Choroid plexus epithelial cell (primary cell): ENCODE data around the gene TBC1D2.
"Not testable (repeated sequence)": the region's sequence is repeated elsewhere in the genome, so short reads cannot be mapped to it uniquely, and the experiment has no call there.

Experiments
- DNase-seq: peaks from one replicate; pipeline ENCODE4 v3.0.0-alpha.2; 2010; ENCODE audit warnings: low read depth
- H3K4me3 ChIP-seq: 2 replicates; pipeline ENCODE4 v1.5.1; 2011; ENCODE audit warnings: low read depth, mild to moderate bottlenecking, control low read depth, low read length, moderate library complexity
- CTCF ChIP-seq: conservative IDR thresholded peaks from 2 replicates; pipeline ENCODE4 v1.5.1; 2011; ENCODE audit warnings: low read depth, mild to moderate bottlenecking, control low read depth, inconsistent platforms, low read length, moderate library complexity

TBC1D2 gene

GRCh38 chr9:98272083-98272482 lies 16.6 kb upstream of the TBC1D2 start:
- no peak for TF ChIP-seq CTCF
- no peak for DNase-seq
- H3K4me3 ChIP-seq: no peak overlapping the region

- no peak overlapping the region for H3K4me3 ChIP-seq
- peak; percentile 20 for DNase-seq
- TF ChIP-seq CTCF: no peak
Measured at GRCh38 chr9:98271479-98271878, 16.0 kb upstream of the TBC1D2 start.

GRCh38 chr9:98270284-98270683 lies 14.8 kb upstream of the TBC1D2 start:
- not testable (repeated sequence) for H3K4me3 ChIP-seq, DNase-seq

GRCh38 chr9:98269652-98270051 lies 14.2 kb upstream of the TBC1D2 start:
- H3K4me3 ChIP-seq, DNase-seq: not testable (repeated sequence)

GRCh38 chr9:98267556-98267955 lies 12.1 kb upstream of the TBC1D2 start:
- not testable (repeated sequence) for H3K4me3 ChIP-seq, DNase-seq

GRCh38 chr9:98264516-98264915 lies 9.1 kb upstream of the TBC1D2 start:
- no peak for DNase-seq
- no peak for TF ChIP-seq CTCF
- H3K4me3 ChIP-seq: no peak overlapping the region

GRCh38 chr9:98263482-98264357 lies 8.3 kb upstream of the TBC1D2 start:
- DNase-seq: peak; percentile 91
- TF ChIP-seq CTCF: peak; percentile 100
- H3K4me3 ChIP-seq: no peak overlapping the region

GRCh38 chr9:98263080-98263479 lies 7.6 kb upstream of the TBC1D2 start:
- no peak for TF ChIP-seq CTCF

GRCh38 chr9:98262056-98262455 lies 6.6 kb upstream of the TBC1D2 start:
- no peak for TF ChIP-seq CTCF
- no peak overlapping the region for H3K4me3 ChIP-seq
- DNase-seq: peak; percentile 32

More at GRCh38 chr9:98263080-98263479, 7.6 kb upstream of the TBC1D2 start:
- H3K4me3 ChIP-seq: no peak overlapping the region
- DNase-seq: no peak
